GM23338 (cell line): ENCODE measurements around the gene TUSC7. TPM values are rescaled to one million over a fixed set of nuclear protein-coding genes. Genes with fewer than 3 reads are reported as not detected.

Source experiments
- ATAC-seq: fragments of 200-7000 bp; cut with Tn5 transposase; 3 replicates; pipeline ENCODE4 v1.9.1; 2020
- DNase-seq: peaks from one replicate; pipeline ENCODE4 v3.0.0-alpha.2; 2015; ENCODE audit warnings: low spot score
- H2AFZ ChIP-seq: fragments of 200-600 bp; sonication (generic); 2 replicates; pipeline ENCODE4 v1.8.0; 2016; ENCODE audit warnings: antibody characterized with exemption, mild to moderate bottlenecking, moderate library complexity
- H3F3A ChIP-seq: fragments of 200-600 bp; sonication (generic); replicated peaks from 2 replicates; pipeline ENCODE4 v1.8.0; 2017; ENCODE audit warnings: antibody characterized with exemption, mixed run types, low read depth
- H3K27ac ChIP-seq: fragments of 200-600 bp; sonication (generic); 2 replicates; pipeline ENCODE4 v1.6.1; 2016; ENCODE audit warnings: low read depth
- H3K27me3 ChIP-seq: fragments of 200-600 bp; sonication (generic); 2 replicates; pipeline ENCODE4 v1.8.0; 2016; ENCODE audit warnings: mild to moderate bottlenecking, mixed run types, moderate library complexity; ENCODE audit not compliant: insufficient read depth
- H3K36me3 ChIP-seq: fragments of 200-600 bp; sonication (generic); 2 replicates; pipeline ENCODE4 v1.8.0; 2016; ENCODE audit warnings: mild to moderate bottlenecking; ENCODE audit not compliant: insufficient read depth
- H3K4me1 ChIP-seq: fragments of 200-600 bp; sonication (generic); 2 replicates; pipeline ENCODE4 v1.8.0; 2016; ENCODE audit warnings: mild to moderate bottlenecking, moderate library complexity; ENCODE audit not compliant: insufficient read depth
- H3K4me2 ChIP-seq: fragments of 200-600 bp; sonication (generic); 2 replicates; pipeline ENCODE4 v1.7.1; 2017; ENCODE audit warnings: mixed run types
- H3K4me3 ChIP-seq: fragments of 200-600 bp; sonication (generic); 2 replicates; pipeline ENCODE4 v1.6.1; 2016; ENCODE audit warnings: mixed run types
- H3K79me2 ChIP-seq: fragments of 200-600 bp; sonication (generic); replicated peaks from 2 replicates; pipeline ENCODE4 v1.8.0; 2017; ENCODE audit warnings: mild to moderate bottlenecking; ENCODE audit not compliant: insufficient read depth
- H3K9me2 ChIP-seq: fragments of 200-600 bp; sonication (generic); 2 replicates; pipeline ENCODE4 v1.8.0; 2017; ENCODE audit not compliant: insufficient read depth
- H4K20me1 ChIP-seq: fragments of 200-600 bp; sonication (generic); replicated peaks from 2 replicates; pipeline ENCODE4 v1.8.0; 2017; ENCODE audit warnings: mild to moderate bottlenecking; ENCODE audit not compliant: insufficient read depth
- H3K27ac Mint-ChIP-seq: 2 replicates; pipeline ENCODE4 v1.8.0; 2020; ENCODE audit warnings: inconsistent platforms, mild to moderate bottlenecking, moderate library complexity, mixed read lengths
- H3K27me3 Mint-ChIP-seq: 3 replicates; pipeline ENCODE4 v1.8.0; 2022; ENCODE audit warnings: low read depth, mild to moderate bottlenecking, moderate library complexity, mixed read lengths, inconsistent platforms; ENCODE audit not compliant: insufficient read depth, poor library complexity
- H3K36me3 Mint-ChIP-seq: 3 replicates; pipeline ENCODE4 v1.8.0; 2021; ENCODE audit warnings: low read depth, mild to moderate bottlenecking, inconsistent platforms, moderate library complexity, mixed read lengths
- H3K4me1 Mint-ChIP-seq: 3 replicates; pipeline ENCODE4 v1.8.0; 2020; ENCODE audit warnings: mild to moderate bottlenecking, inconsistent platforms, mixed read lengths
- H3K4me3 Mint-ChIP-seq: 3 replicates; pipeline ENCODE4 v1.8.0; 2021; ENCODE audit warnings: moderate library complexity, mild to moderate bottlenecking, inconsistent platforms, mixed read lengths
- H3K9me3 Mint-ChIP-seq: 3 replicates; pipeline ENCODE4 v1.8.0; 2020; ENCODE audit warnings: moderate library complexity, mild to moderate bottlenecking, inconsistent platforms, mixed read lengths
- CREB1 ChIP-seq: fragments of 250-450 bp; sonication (Bioruptor Pico); IDR thresholded peaks from 2 replicates; pipeline ENCODE4 v1.5.0; 2020; ENCODE audit warnings: low read depth, mild to moderate bottlenecking, moderate library complexity
- CTCF ChIP-seq, 2 experiments: fragments of 200-600 bp in 1 of 2; sonication (generic) in 1 of 2; conservative IDR thresholded peaks; 2 replicates each; pipeline versions ENCODE4 v1.5.1 to v1.6.1; 2016 to 2017; ENCODE audit warnings: antibody characterized with exemption in 2 of 2, low read depth in 2 of 2, mild to moderate bottlenecking in 2 of 2, moderate library complexity in 1 of 2
- EZH2 ChIP-seq: fragments of 200-600 bp; sonication (generic); IDR thresholded peaks from one replicate; pipeline ENCODE4 v1.8.0; 2017; ENCODE audit warnings: antibody characterized with exemption, mild to moderate bottlenecking, low read depth; ENCODE audit not compliant: unreplicated experiment
- EZH2phosphoT487 ChIP-seq: fragments of 200-600 bp; sonication (generic); IDR thresholded peaks from one replicate; pipeline ENCODE4 v1.8.1; 2018; ENCODE audit warnings: antibody characterized with exemption; ENCODE audit not compliant: unreplicated experiment
- JUNB ChIP-seq: IDR thresholded peaks from one replicate; pipeline ENCODE4 v1.6.1; 2016; ENCODE audit warnings: antibody characterized with exemption; ENCODE audit not compliant: unreplicated experiment
- NANOG ChIP-seq: IDR thresholded peaks from 2 replicates; pipeline ENCODE4 v1.6.1; 2016; ENCODE audit warnings: antibody characterized with exemption, borderline replicate concordance
- POLR2AphosphoS5 ChIP-seq: IDR thresholded peaks from 2 replicates; pipeline ENCODE4 v1.6.1; 2016; ENCODE audit warnings: antibody characterized with exemption, low read depth
- STAT1 ChIP-seq: IDR thresholded peaks from one replicate; pipeline ENCODE4 v1.6.1; 2016; ENCODE audit warnings: antibody characterized with exemption; ENCODE audit not compliant: unreplicated experiment
- ZNF114 ChIP-seq: fragments of 250-450 bp; sonication (Bioruptor Pico); IDR thresholded peaks from 2 replicates; pipeline ENCODE4 v1.5.0; 2020; ENCODE audit warnings: mild to moderate bottlenecking, moderate library complexity
- ZNF331 ChIP-seq: fragments of 250-450 bp; sonication (Bioruptor Pico); IDR thresholded peaks from 2 replicates; pipeline ENCODE4 v1.5.0; 2020; ENCODE audit warnings: low read depth, mild to moderate bottlenecking, moderate library complexity
- ZNF462 ChIP-seq: fragments of 250-450 bp; sonication (Bioruptor Pico); IDR thresholded peaks from 2 replicates; pipeline ENCODE4 v1.5.0; 2020; ENCODE audit warnings: mild to moderate bottlenecking, moderate library complexity
- polyA plus RNA-seq: library from polyadenylated mRNA; unstranded; fragments of >200 nt; fragmentation: Nextera tagmentation; extraction: Ambion mirVana; gene quantifications from 2 replicates; pipeline ENCODE4 v1.2.1, GENCODE V29; 2016
- total RNA-seq: library from RNA; depleted of rRNA; stranded (reverse); fragments of >200 nt; shearing (Covaris generic); gene quantifications from 2 replicates; pipeline ENCODE4 v1.2.3, GENCODE V29; 2014
- TF ChIP-seq, protein P1 (sequence below): IDR thresholded peaks from one replicate; pipeline ENCODE4 v1.6.1; 2018; ENCODE audit warnings: antibody characterized with exemption; ENCODE audit not compliant: unreplicated experiment
- TF ChIP-seq, protein P2 (sequence below): IDR thresholded peaks from 2 replicates; pipeline ENCODE4 v1.6.1; 2016; ENCODE audit warnings: antibody characterized with exemption

The TUSC7 gene
- total and polyA plus RNA-seq, 2 experiments from 2014 or later: not detected

DNA sequence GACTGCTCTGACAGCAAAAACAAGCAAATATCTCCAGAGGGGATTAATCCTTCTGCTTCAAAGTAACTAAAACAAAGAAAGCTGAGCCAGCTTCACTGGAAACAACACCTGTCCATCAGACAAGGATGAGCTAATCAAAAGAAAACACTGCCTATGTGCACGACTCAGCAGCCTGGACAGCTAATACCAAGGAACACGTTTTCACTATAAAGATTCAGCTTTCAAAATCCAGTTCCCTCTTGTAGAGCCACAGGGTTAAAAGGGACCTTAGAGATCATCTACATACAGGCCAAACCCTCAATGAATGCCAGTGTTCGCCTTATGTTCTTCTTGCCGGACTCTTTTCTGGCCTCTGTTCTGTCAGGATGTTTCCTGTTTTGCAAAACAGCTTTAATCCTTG lies 6.9 kb downstream of the TUSC7 start:
- Mint-ChIP-seq H3K27me3 (no peaks in the 10 kb centered on the region), H3K4me1 (peaks cover 9% of the 10 kb centered on the region; the same call in 2 of the 3 replicates), H3K36me3 (no peaks in the 10 kb centered on the region), H3K9me3 (no peaks in the 10 kb centered on the region), H3K27ac (no peak overlapping the region), H3K4me3 (no peak overlapping the region)
- no peak overlapping the region for H3K4me2 ChIP-seq
- H3K27me3 ChIP-seq: no peaks in the 10 kb centered on the region
- H3K79me2 ChIP-seq: no peaks in the 10 kb centered on the region
- no peaks in the 10 kb centered on the region for H3F3A ChIP-seq
- peak overlapping the region; percentile 72; the same call in 1 of the 2 replicates for H2AFZ ChIP-seq
- H3K9me2 ChIP-seq: no peaks in the 10 kb centered on the region
- DNase-seq (no peak), ATAC-seq (no peak)
- peaks cover 9% of the 10 kb centered on the region; the same call in 1 of the 2 replicates for H3K4me1 ChIP-seq
- H3K27ac ChIP-seq: no peak overlapping the region
- no peak overlapping the region for H3K4me3 ChIP-seq
- H3K36me3 ChIP-seq: no peaks in the 10 kb centered on the region
- H4K20me1 ChIP-seq: no peaks in the 10 kb centered on the region
- TF ChIP-seq ZNF114: no peak
- TF ChIP-seq POLR2AphosphoS5: no peak
- TF ChIP-seq, protein P1, sequence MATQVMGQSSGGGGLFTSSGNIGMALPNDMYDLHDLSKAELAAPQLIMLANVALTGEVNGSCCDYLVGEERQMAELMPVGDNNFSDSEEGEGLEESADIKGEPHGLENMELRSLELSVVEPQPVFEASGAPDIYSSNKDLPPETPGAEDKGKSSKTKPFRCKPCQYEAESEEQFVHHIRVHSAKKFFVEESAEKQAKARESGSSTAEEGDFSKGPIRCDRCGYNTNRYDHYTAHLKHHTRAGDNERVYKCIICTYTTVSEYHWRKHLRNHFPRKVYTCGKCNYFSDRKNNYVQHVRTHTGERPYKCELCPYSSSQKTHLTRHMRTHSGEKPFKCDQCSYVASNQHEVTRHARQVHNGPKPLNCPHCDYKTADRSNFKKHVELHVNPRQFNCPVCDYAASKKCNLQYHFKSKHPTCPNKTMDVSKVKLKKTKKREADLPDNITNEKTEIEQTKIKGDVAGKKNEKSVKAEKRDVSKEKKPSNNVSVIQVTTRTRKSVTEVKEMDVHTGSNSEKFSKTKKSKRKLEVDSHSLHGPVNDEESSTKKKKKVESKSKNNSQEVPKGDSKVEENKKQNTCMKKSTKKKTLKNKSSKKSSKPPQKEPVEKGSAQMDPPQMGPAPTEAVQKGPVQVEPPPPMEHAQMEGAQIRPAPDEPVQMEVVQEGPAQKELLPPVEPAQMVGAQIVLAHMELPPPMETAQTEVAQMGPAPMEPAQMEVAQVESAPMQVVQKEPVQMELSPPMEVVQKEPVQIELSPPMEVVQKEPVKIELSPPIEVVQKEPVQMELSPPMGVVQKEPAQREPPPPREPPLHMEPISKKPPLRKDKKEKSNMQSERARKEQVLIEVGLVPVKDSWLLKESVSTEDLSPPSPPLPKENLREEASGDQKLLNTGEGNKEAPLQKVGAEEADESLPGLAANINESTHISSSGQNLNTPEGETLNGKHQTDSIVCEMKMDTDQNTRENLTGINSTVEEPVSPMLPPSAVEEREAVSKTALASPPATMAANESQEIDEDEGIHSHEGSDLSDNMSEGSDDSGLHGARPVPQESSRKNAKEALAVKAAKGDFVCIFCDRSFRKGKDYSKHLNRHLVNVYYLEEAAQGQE: no peak
- TF ChIP-seq CTCF (conservative IDR thresholded peaks at IDR 0.05; ENCODE audit: low read depth in 2 of 2): no peak
- TF ChIP-seq JUNB: no peak
- no peak for TF ChIP-seq ZNF462 (CRISPR knock-in tag)
- no peak for TF ChIP-seq NANOG
- TF ChIP-seq CREB1 (CRISPR knock-in tag): no peak
- TF ChIP-seq EZH2: no peak
- no peak for TF ChIP-seq EZH2phosphoT487
- no peak for TF ChIP-seq STAT1
- TF ChIP-seq, protein P2, sequence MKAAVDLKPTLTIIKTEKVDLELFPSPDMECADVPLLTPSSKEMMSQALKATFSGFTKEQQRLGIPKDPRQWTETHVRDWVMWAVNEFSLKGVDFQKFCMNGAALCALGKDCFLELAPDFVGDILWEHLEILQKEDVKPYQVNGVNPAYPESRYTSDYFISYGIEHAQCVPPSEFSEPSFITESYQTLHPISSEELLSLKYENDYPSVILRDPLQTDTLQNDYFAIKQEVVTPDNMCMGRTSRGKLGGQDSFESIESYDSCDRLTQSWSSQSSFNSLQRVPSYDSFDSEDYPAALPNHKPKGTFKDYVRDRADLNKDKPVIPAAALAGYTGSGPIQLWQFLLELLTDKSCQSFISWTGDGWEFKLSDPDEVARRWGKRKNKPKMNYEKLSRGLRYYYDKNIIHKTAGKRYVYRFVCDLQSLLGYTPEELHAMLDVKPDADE: no peak
- no peak for TF ChIP-seq ZNF331 (CRISPR knock-in tag)
